Testis (tissue), 3 donors: ENCODE data around the gene KCNN2. TPM values are rescaled to one million over a fixed set of nuclear protein-coding genes. Genes with fewer than 3 reads are reported as not detected.
"Not testable (repeated sequence)": the region's sequence is repeated elsewhere in the genome, so short reads cannot be mapped to it uniquely, and the experiment has no call there.

Experiments
- DNase-seq: peaks from one replicate; pipeline ENCODE4 v3.0.0-alpha.2; 2019
- H3K27ac ChIP-seq, 2 donors: fragments of 200-600 bp; sonication (generic); one replicate each; pipeline ENCODE4 v1.5.1; 2019
- H3K27me3 ChIP-seq: fragments of 200-600 bp; sonication (generic); one replicate; pipeline ENCODE4 v1.5.1; 2019
- H3K36me3 ChIP-seq: fragments of 200-600 bp; sonication (generic); one replicate; pipeline ENCODE4 v1.5.1; 2017; ENCODE audit warnings: low read depth; ENCODE audit errors: missing control alignments
- H3K4me1 ChIP-seq: fragments of 200-600 bp; sonication (generic); one replicate; pipeline ENCODE4 v1.5.1; 2019
- H3K4me3 ChIP-seq, 2 donors: fragments of 200-600 bp; sonication (generic); one replicate each; pipeline ENCODE4 v1.5.1; 2017 to 2019
- H3K9me3 ChIP-seq: fragments of 200-600 bp; sonication (generic); one replicate; pipeline ENCODE4 v1.5.1; 2017
- CTCF ChIP-seq, 3 experiments: fragments of 450-650 bp in 2 of 3; fragments of 200-600 bp in 1 of 3; sonication (generic) in 1 of 3; IDR thresholded peaks; one replicate each; pipeline ENCODE4 v1.5.1; 2016 to 2019; ENCODE audit warnings: antibody characterized with exemption in 3 of 3, mild to moderate bottlenecking in 2 of 3, moderate library complexity in 1 of 3
- POLR2A ChIP-seq: fragments of 450-650 bp; IDR thresholded peaks from one replicate; pipeline ENCODE4 v1.6.1; 2017; ENCODE audit warnings: antibody characterized with exemption, mild to moderate bottlenecking, moderate library complexity
- WGBS, 2 donors: methylation state at CpG; one replicate each; pipeline ENCODE4 v1.1.5; 2018; 5-methylcytosine and 5-hydroxymethylcytosine counted together
- intact Hi-C: fragments of 100-400 bp; cut with DNase I; formaldehyde crosslinking; loops from one replicate; pipeline ENCODE4 v1.15.1; 2023; ENCODE audit warnings: low total_unique reads
- polyA plus RNA-seq: library from polyadenylated mRNA; stranded (reverse); fragments of 350-450 nt; fragmentation: Illumina TruSeq; extraction: RNeasy Lipid Tissue Mini Kit (QIAGEN cat#74804); gene quantifications from one replicate; pipeline ENCODE4 v1.2.3, GENCODE V29; 2014; ENCODE audit warnings: low read depth, low replicate concordance; ENCODE audit not compliant: insufficient read depth
- total RNA-seq, 2 donors: library from RNA; depleted of rRNA; stranded (reverse); fragments of >200 nt; gene quantifications; one replicate each; pipeline ENCODE4 v1.2.3, GENCODE V29; 2016

Gene KCNN2
- total and polyA plus RNA-seq, 3 donors from 2014 or later = 2.7 to 9.7 (median 7.3) TPM

GRCh38 chr5:114419959-114420358 lies 58.1 kb downstream of the KCNN2 start:
- DNase-seq = no peak
- intact Hi-C loops = no loop called here
- no peak overlapping the region for H3K4me3 ChIP-seq
- H3K4me1 ChIP-seq = no peaks in the 10 kb centered on the region
- H3K27me3 ChIP-seq = no peaks in the 10 kb centered on the region
- no peaks in the 10 kb centered on the region for H3K36me3 ChIP-seq
- TF ChIP-seq POLR2A (no peak), CTCF (IDR thresholded peaks at IDR 0.05) (no peak)
- no peaks in the 10 kb centered on the region for H3K9me3 ChIP-seq
- no peak overlapping the region for H3K27ac ChIP-seq

DNA sequence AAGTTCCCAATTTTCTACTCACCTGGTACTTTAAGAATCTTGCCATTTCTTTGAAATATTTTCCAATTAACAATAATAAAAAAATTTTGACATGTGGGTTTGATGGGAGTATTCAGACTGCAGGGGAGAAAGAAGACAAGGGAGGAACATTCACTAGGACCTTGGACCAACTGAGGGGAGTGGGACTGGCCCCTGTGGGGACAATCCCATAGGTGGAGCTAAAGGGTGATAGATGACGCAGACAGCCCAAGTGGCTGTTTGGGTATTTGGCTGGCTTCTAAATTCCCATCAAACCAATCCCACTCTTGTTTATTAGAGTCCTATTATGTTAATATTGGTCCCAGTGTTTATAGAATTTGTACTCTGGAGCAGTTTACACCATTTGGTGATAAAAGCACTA lies 65.3 kb downstream of the KCNN2 start:
- Histone ChIP-seq H3K36me3 (no peaks in the 10 kb centered on the region), H3K4me3 (no peak overlapping the region), H3K27me3 (no peaks in the 10 kb centered on the region), H3K4me1 (no peaks in the 10 kb centered on the region), H3K27ac (no peak overlapping the region), H3K9me3 (no peaks in the 10 kb centered on the region)
- TF ChIP-seq POLR2A = no peak
- intact Hi-C loops = no loop called here
- 82 to 89% methylated on average over 1 of the region's 1 CpG for WGBS, 2 donors
- DNase-seq = no peak

- no peak for TF ChIP-seq POLR2A
- no peak for TF ChIP-seq CTCF (IDR thresholded peaks at IDR 0.05)
- H3K27ac ChIP-seq = no peak overlapping the region
- H3K36me3 ChIP-seq = no peaks in the 10 kb centered on the region
- H3K9me3 ChIP-seq = no peaks in the 10 kb centered on the region
- intact Hi-C loops = no loop called here
- H3K4me3 ChIP-seq = no peak overlapping the region
- DNase-seq = no peak
- no peaks in the 10 kb centered on the region for H3K4me1 ChIP-seq
- H3K27me3 ChIP-seq = no peaks in the 10 kb centered on the region
Observed at GRCh38 chr5:114430532-114430931, 68.7 kb downstream of the KCNN2 start.

GRCh38 chr5:114432684-114433083 lies 70.8 kb downstream of the KCNN2 start:
- peak overlapping the region in 1 of 2 donors; percentile 17 for H3K4me3 ChIP-seq
- H3K27ac ChIP-seq, H3K4me1 ChIP-seq, H3K9me3 ChIP-seq, DNase-seq, H3K36me3 ChIP-seq, intact Hi-C loops, H3K27me3 ChIP-seq: not testable (repeated sequence)
- WGBS, 2 donors = 68% methylated on average over 19 of the region's 30 CpGs; no CpG with 5 or more reads in 1 of the 2 donors

DNA sequence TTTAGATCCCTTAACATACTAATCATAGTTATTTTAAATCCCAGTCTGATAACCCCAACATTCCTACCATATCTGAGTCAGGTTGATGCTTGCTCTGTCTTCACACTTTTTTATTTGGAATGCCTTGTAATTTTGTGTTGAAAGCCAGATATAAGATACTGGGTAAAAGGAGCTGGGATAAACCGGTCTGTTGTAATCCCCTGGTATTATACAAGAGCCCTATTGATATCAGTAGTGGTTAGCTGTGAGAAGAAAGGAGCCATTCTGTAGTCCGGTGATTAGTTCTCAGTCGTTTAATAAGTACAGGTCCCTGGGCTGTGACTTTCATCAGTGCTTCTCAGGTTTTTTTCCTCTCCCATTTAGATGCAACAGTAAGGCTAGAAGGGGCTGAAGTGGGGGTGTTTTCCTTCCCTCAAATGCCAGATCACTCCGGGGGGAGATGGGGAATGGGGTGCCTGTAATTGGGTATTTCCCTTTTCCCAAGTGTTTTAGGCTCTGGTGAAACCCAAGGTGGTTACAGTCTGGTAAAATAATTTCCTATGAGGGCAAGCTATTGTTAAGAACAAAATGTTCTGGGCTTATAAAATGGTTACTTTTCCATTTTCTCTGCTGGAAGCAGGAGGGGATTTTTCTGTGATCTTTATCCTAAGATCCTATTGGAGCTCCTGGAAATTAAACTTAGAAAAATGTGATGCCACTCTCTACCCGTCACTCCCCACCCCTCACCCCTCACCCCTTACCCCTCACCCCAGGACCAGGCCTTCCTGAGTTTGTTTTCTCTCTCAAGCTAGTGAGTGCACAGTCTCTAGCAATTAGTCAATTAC lies 72.7 kb downstream of the KCNN2 start:
- no peaks in the 10 kb centered on the region for H3K36me3 ChIP-seq
- no peaks in the 10 kb centered on the region for H3K27me3 ChIP-seq
- H3K27ac ChIP-seq = no peak overlapping the region
- intact Hi-C loops = no loop called here
- DNase-seq = no peak
- H3K4me3 ChIP-seq = no peak overlapping the region
- no peaks in the 10 kb centered on the region for H3K9me3 ChIP-seq
- H3K4me1 ChIP-seq = no peaks in the 10 kb centered on the region
- no peak for TF ChIP-seq CTCF (IDR thresholded peaks at IDR 0.05)
- no peak for TF ChIP-seq POLR2A
- WGBS, 2 donors = 33 to 42% methylated on average over 5 of the region's 5 CpGs

GRCh38 chr5:114435220-114435481 lies 73.3 kb downstream of the KCNN2 start:
- Histone ChIP-seq H3K36me3 (no peaks in the 10 kb centered on the region), H3K27me3 (no peaks in the 10 kb centered on the region), H3K4me1 (no peaks in the 10 kb centered on the region), H3K4me3 (no peak overlapping the region), H3K27ac (no peak overlapping the region), H3K9me3 (no peaks in the 10 kb centered on the region)
- no peak for TF ChIP-seq POLR2A
- TF ChIP-seq CTCF (IDR thresholded peaks at IDR 0.05) = no peak
- intact Hi-C loops = no loop called here
- DNase-seq = no peak
- WGBS, 2 donors = 55 to 60% methylated on average over 1 of the region's 1 CpG
